A549 (cell line): Measurements from ENCODE around the gene YES1.

Source experiments
- BHLHE40 ChIP-seq: IDR thresholded peaks from 2 replicates; pipeline ENCODE4 v1.6.1; 2012; ENCODE audit warnings: low read depth, low read length, inconsistent platforms
- EHMT2 ChIP-seq: fragments of 200-600 bp; sonication (generic); IDR thresholded peaks from 2 replicates; pipeline ENCODE4 v1.6.1; 2016; ENCODE audit warnings: antibody characterized with exemption, low read depth, mild to moderate bottlenecking, moderate library complexity
- EP300 ChIP-seq, 2 experiments: fragments of >200 bp; sonication (Bioruptor Twin); formaldehyde crosslinking; IDR thresholded peaks; 2 replicates in 1 of 2; 3 replicates in 1 of 2; pipeline ENCODE4 v1.6.1; 2016 to 2017
- HOXA7 ChIP-seq: fragments of 250-450 bp; sonication (Bioruptor Pico); IDR thresholded peaks from 2 replicates; pipeline ENCODE4 v1.5.0; 2020; ENCODE audit warnings: mild to moderate bottlenecking, moderate library complexity
- HOXB13 ChIP-seq: fragments of 250-450 bp; sonication (Bioruptor Pico); IDR thresholded peaks from 2 replicates; pipeline ENCODE4 v1.5.0; 2020; ENCODE audit warnings: low read depth, mild to moderate bottlenecking, moderate library complexity
- KDM5A ChIP-seq: fragments of 200-600 bp; sonication (generic); IDR thresholded peaks from 2 replicates; pipeline ENCODE4 v1.6.1; 2016; ENCODE audit warnings: antibody characterized with exemption, mild to moderate bottlenecking
- MAX ChIP-seq: IDR thresholded peaks from 2 replicates; pipeline ENCODE4 v1.6.1; 2012
- NR3C1 ChIP-seq: fragments of >200 bp; sonication (Bioruptor Twin); formaldehyde crosslinking; IDR thresholded peaks from 3 replicates; pipeline ENCODE4 v1.6.1; 2017
- PBX3 ChIP-seq: IDR thresholded peaks from 2 replicates; pipeline ENCODE4 v1.6.1; 2012
- POLR2A ChIP-seq: IDR thresholded peaks from 2 replicates; pipeline ENCODE4 v1.6.1; 2012; ENCODE audit warnings: mild to moderate bottlenecking, low read length
- TP53 ChIP-seq: fragments of 250-450 bp; sonication (Bioruptor Pico); IDR thresholded peaks from 2 replicates; pipeline ENCODE4 v1.5.0; 2021; ENCODE audit warnings: mild to moderate bottlenecking, moderate library complexity
- TF ChIP-seq, protein P1 (sequence below): fragments of >200 bp; sonication (Bioruptor Twin); formaldehyde crosslinking; IDR thresholded peaks from 3 replicates; pipeline ENCODE4 v1.5.1; 2016
- TF ChIP-seq, protein P2 (sequence below): fragments of 450-650 bp; IDR thresholded peaks from 2 replicates; pipeline ENCODE4 v1.6.1; 2014; ENCODE audit warnings: antibody characterized with exemption

- TF ChIP-seq, protein P1, sequence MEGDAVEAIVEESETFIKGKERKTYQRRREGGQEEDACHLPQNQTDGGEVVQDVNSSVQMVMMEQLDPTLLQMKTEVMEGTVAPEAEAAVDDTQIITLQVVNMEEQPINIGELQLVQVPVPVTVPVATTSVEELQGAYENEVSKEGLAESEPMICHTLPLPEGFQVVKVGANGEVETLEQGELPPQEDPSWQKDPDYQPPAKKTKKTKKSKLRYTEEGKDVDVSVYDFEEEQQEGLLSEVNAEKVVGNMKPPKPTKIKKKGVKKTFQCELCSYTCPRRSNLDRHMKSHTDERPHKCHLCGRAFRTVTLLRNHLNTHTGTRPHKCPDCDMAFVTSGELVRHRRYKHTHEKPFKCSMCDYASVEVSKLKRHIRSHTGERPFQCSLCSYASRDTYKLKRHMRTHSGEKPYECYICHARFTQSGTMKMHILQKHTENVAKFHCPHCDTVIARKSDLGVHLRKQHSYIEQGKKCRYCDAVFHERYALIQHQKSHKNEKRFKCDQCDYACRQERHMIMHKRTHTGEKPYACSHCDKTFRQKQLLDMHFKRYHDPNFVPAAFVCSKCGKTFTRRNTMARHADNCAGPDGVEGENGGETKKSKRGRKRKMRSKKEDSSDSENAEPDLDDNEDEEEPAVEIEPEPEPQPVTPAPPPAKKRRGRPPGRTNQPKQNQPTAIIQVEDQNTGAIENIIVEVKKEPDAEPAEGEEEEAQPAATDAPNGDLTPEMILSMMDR = no peak
- no peak for TF ChIP-seq BHLHE40
- no peak for TF ChIP-seq HOXB13
- no peak for TF ChIP-seq EHMT2
- TF ChIP-seq, protein P2, sequence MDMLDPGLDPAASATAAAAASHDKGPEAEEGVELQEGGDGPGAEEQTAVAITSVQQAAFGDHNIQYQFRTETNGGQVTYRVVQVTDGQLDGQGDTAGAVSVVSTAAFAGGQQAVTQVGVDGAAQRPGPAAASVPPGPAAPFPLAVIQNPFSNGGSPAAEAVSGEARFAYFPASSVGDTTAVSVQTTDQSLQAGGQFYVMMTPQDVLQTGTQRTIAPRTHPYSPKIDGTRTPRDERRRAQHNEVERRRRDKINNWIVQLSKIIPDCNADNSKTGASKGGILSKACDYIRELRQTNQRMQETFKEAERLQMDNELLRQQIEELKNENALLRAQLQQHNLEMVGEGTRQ = no peak
- TF ChIP-seq NR3C1 = no peak
- no peak for TF ChIP-seq EP300 (IDR thresholded peaks at IDR 0.05)
- TF ChIP-seq POLR2A = no peak
- no peak for TF ChIP-seq KDM5A
- no peak for TF ChIP-seq HOXA7 (CRISPR knock-in tag)
- no peak for TF ChIP-seq TP53
- no peak for TF ChIP-seq MAX
- no peak for TF ChIP-seq PBX3
Observed at GRCh38 chr18:829432-829831, 17.4 kb upstream of the YES1 start.
